AG09319 (cell line): ENCODE results near the gene TBL1XR1.

Experiments
- DNase-seq: peaks from one replicate; pipeline ENCODE4 v3.0.0-alpha.2; 2010; ENCODE audit warnings: low read depth; ENCODE audit errors: extremely low read depth
- TF ChIP-seq, protein P1 (sequence below): IDR thresholded peaks from 2 replicates; pipeline ENCODE4 v1.5.1; 2011; ENCODE audit warnings: low read depth, mild to moderate bottlenecking, inconsistent platforms, low read length, moderate library complexity

TBL1XR1 gene

GRCh38 chr3:177102553-177102952 is 94.7 kb downstream of the TBL1XR1 start:
- TF ChIP-seq, protein P1, sequence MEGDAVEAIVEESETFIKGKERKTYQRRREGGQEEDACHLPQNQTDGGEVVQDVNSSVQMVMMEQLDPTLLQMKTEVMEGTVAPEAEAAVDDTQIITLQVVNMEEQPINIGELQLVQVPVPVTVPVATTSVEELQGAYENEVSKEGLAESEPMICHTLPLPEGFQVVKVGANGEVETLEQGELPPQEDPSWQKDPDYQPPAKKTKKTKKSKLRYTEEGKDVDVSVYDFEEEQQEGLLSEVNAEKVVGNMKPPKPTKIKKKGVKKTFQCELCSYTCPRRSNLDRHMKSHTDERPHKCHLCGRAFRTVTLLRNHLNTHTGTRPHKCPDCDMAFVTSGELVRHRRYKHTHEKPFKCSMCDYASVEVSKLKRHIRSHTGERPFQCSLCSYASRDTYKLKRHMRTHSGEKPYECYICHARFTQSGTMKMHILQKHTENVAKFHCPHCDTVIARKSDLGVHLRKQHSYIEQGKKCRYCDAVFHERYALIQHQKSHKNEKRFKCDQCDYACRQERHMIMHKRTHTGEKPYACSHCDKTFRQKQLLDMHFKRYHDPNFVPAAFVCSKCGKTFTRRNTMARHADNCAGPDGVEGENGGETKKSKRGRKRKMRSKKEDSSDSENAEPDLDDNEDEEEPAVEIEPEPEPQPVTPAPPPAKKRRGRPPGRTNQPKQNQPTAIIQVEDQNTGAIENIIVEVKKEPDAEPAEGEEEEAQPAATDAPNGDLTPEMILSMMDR: no peak
- DNase-seq: no peak

DNA sequence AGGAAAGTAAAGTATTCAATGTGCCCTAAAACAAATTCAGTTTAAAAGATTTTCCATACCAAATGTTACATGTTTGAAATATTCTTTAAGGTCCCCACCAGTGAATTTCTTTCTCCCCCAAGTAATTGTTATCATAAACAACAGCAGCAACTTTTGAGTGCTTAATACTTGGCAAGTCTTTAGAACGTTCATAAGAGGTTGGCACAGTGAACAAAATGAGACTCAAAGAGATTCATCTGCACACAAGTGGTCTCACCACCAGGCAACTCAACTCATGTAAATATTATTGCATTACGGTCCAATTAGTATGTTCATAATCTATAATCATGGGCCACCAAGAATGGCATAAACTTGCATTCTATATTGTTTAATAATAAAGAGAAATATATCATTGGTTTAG is 98.7 kb downstream of the TBL1XR1 start:
- TF ChIP-seq, protein P1: no peak
- no peak for DNase-seq

GRCh38 chr3:177096615-177097014 is 100.7 kb downstream of the TBL1XR1 start:
- TF ChIP-seq, protein P1: no peak
- no peak for DNase-seq

DNA sequence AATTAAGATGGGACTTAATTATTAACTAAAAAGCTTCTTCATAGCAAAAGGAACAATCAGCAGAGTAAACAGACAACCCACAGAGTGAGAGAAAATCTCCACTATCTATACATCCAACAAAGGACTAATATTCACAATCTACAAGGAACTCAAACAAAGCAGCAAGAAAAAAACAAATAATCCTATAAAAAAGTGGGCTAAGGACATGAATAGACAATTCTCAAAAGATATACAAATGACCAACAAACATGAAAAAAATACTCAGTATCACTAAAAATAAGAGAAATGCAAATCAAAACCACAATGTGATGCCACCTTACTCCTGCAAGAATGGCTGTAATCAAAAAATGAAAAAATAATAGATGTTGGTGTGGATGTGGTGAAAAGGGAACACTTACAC is 103.3 kb downstream of the TBL1XR1 start:
- TF ChIP-seq, protein P1: no peak
- no peak for DNase-seq

DNA sequence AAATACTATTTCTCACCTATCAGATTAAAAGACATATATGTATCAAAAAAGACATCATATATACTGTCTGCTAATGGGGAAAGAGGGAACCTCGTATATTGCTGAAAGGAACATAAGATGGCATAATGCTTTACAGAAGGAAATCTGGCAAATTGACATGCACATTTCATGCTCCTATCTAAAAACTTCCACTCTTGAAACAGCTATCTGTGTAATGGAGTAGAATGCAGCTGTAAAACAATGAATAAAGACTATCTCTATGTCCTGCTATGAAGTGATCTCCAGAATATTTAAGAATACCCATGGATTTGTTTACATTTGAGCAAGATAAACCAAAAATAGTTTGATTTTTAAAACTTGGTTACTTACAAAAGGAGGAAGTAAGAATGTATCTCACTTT is 107.4 kb downstream of the TBL1XR1 start:
- DNase-seq: no peak
- TF ChIP-seq, protein P1: no peak

DNA sequence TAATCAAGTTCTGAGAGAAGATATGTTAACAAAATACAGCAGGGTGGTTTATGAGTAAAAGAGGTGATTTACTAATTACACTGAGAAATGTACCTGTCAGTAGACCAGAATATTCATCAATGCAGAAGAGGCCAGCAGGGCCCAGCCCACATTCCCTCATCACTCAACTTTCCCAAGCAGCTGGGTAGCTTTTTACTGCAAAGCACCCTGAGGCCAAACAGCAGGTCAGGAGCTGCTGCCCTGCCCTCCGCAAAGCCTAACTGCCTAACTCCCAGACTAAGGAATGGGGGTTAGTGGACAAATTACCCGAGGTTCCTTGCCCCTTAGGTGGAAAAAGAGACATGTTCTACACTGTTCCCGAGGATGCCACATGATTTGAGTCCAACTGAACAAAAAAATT is 108.2 kb downstream of the TBL1XR1 start:
- TF ChIP-seq, protein P1: no peak
- no peak for DNase-seq

DNA sequence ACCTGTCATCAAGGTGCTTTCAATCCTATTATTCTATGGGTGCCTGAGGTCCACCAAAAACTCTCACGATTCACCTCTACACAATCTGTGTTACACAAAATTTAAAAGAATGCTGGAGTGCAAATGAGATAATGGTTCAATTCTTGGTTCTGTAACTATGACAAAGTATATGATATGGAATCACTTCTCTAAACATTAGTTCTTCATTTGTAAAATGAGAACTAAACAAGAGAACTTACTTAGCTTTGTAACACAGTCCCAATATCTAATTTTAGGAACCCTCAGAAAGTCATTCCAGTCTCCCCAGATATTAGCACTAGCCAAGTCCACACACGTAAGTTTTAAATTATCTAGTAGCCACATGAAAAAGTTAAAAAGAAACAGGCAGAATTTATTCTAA is 111.5 kb downstream of the TBL1XR1 start:
- no peak for DNase-seq
- TF ChIP-seq, protein P1: no peak
